ENCODE measurements around the gene NAP1L1. TPM values are rescaled to one million over a fixed set of nuclear protein-coding genes. Genes with fewer than 3 reads are reported as not detected.
A peak's percentile ranks its signal among the peaks of the same experiment; 100 is the strongest.

The NAP1L1 gene
- total RNA-seq, 2 experiments from 2014 or later = 646 to 654 TPM

DNA sequence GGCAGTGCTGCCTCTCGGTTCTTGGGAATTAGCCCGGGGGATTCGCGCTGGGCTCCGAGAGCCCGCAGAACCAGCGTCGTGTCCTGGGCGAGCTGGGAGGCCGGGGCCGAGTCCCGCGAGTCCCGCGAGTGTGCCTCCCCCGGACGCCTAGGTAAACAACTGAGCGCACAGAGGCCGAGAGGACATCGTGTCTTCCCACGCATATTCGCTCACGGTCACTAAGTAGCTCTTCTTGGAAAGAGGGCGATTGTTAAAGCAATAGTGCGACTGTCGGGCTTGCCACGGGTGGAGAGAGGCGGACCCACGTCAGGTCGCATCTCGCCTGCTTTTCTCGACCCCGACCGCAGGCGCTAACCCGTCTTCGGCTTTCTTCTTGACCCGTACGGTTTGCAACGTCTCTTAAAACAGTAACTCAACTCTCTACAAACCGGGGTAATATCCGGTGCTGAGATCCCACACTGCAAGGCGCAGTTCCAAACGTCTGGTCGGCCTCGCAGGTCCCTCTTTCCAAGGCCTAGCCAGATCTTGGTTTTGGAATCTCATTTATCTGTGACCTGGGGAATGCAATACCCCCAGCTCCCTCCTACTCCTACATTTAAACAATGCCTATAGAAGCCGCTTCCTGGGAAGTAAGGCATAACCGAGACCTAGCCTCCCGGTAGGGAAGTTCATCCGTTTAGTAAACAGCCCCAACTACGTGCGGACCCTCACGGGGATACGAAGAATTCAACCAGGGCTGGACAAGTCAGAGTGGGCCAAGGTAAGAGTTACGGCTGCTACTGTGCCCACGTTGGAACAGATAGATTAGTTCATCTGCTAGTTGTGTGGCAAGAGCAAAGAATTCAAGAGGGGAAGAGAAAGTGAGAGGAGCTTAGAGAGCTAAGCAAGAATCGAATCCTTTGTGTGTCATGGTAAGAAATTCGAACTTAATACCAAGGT is 52.2 kb downstream of the NAP1L1 start:
- H3K27ac ChIP-seq (ENCODE audit: low read depth in 1 of 2, low read length in 2 of 2) = peak overlapping the region; percentile 69 to 88
- CTCF ChIA-PET = interaction anchor here (0.6 to 2.2 kb wide), 25 partner anchors 11 to 698 kb away, joined by 3 to 28 read pairs (median 3); partner anchors contain the start of genes GLIPR1 and GLIPR1L1
- peak overlapping the region; percentile 82 for H3K27ac Mint-ChIP-seq
- H3K4me1 Mint-ChIP-seq (ENCODE audit: low read depth) = peaks cover 47% of the 10 kb centered on the region
- no peak for TF ChIP-seq CTCF (IDR thresholded peaks at IDR 0.05)
- no peaks in the 10 kb centered on the region for H3K36me3 Mint-ChIP-seq (ENCODE audit: low read depth)
- peak overlapping the region; percentile 88 for H3K4me3 Mint-ChIP-seq
- H3K4me3 ChIP-seq (ENCODE audit: low read length) = peak overlapping the region; percentile 92
- intact Hi-C loops (cut with DNase I, micrococcal nuclease) = loop anchor here in 1 of 2 experiments (10.0 kb wide), 1 partner anchor 328 kb away; no protein-coding TSS in a partner anchor
- ATAC-seq (ENCODE audit: poor library complexity) (peak; percentile 3), DNase-seq (peak in 9 of 14 experiments; percentile 2 to 68 (median 32))
- no peaks in the 10 kb centered on the region for H3K27me3 ChIP-seq (ENCODE audit: control insufficient read depth in 1 of 2, insufficient read depth in 2 of 2, low read length in 2 of 2)
- H3K9me3 Mint-ChIP-seq = no peaks in the 10 kb centered on the region
- H3K36me3 ChIP-seq (ENCODE audit: insufficient read depth, low read length) = no peaks in the 10 kb centered on the region
- H3K27me3 Mint-ChIP-seq = no peaks in the 10 kb centered on the region
- H3K9me3 ChIP-seq (ENCODE audit: control insufficient read depth in 1 of 2, insufficient read depth in 1 of 2, low read length in 2 of 2) = no peaks in the 10 kb centered on the region
- POLR2A ChIA-PET = interaction anchor here (0.6 to 4.2 kb wide), 16 partner anchors 8 to 552 kb away, joined by 3 to 72 read pairs (median 4); partner anchors contain the start of genes BBS10, GLIPR1, KRR1 and NAP1L1
- H3K4me1 ChIP-seq (ENCODE audit: insufficient read depth, low read length) = peaks cover 28% of the 10 kb centered on the region

GRCh38 chr12:76031414-76032042 is 53.0 kb downstream of the NAP1L1 start, which contains the start of gene PHLDA1:
TSS of gene PHLDA1 (minus strand) at chr12:76031776.
- H3K9me3 Mint-ChIP-seq = no peaks in the 10 kb centered on the region
- H3K27ac Mint-ChIP-seq = peak within 1 kb of the TSS; percentile 87
- CTCF ChIA-PET = interaction anchor here (0.6 to 2.2 kb wide), 27 partner anchors 8 to 697 kb away, joined by 3 to 28 read pairs (median 3); partner anchors contain the start of genes GLIPR1 and GLIPR1L1
- intact Hi-C loops (cut with DNase I, micrococcal nuclease) = loop anchor here (1.0 to 10.0 kb wide), 3 partner anchors 10 to 327 kb away; no protein-coding TSS in a partner anchor
- Histone ChIP-seq H3K36me3 (ENCODE audit: insufficient read depth, low read length) (no peaks in the 10 kb centered on the region), H3K27me3 (ENCODE audit: control insufficient read depth in 1 of 2, insufficient read depth in 2 of 2, low read length in 2 of 2) (no peaks in the 10 kb centered on the region), H3K27ac (ENCODE audit: low read depth in 1 of 2, low read length in 2 of 2) (peak within 1 kb of the TSS; percentile 69 to 88), H3K9me3 (ENCODE audit: control insufficient read depth in 1 of 2, insufficient read depth in 1 of 2, low read length in 2 of 2) (no peaks in the 10 kb centered on the region), H3K4me1 (ENCODE audit: insufficient read depth, low read length) (peaks cover 26% of the 10 kb centered on the region), H3K4me3 (ENCODE audit: low read length) (peak within 1 kb of the TSS; percentile 92)
- H3K27me3 Mint-ChIP-seq = no peaks in the 10 kb centered on the region
- peak; percentile 83 for ATAC-seq (ENCODE audit: poor library complexity)
- peak; percentile 55 for TF ChIP-seq CTCF (IDR thresholded peaks at IDR 0.05)
- peaks cover 43% of the 10 kb centered on the region for H3K4me1 Mint-ChIP-seq (ENCODE audit: low read depth)
- peak within 1 kb of the TSS; percentile 88 for H3K4me3 Mint-ChIP-seq
- H3K36me3 Mint-ChIP-seq (ENCODE audit: low read depth) = no peaks in the 10 kb centered on the region
- DNase-seq = peak; percentile 79 to 97 (median 84)
- POLR2A ChIA-PET = interaction anchor here (0.6 to 4.2 kb wide), 15 partner anchors 10 to 551 kb away, joined by 3 to 72 read pairs (median 4); partner anchors contain the start of genes BBS10, GLIPR1, KRR1 and NAP1L1

DNA sequence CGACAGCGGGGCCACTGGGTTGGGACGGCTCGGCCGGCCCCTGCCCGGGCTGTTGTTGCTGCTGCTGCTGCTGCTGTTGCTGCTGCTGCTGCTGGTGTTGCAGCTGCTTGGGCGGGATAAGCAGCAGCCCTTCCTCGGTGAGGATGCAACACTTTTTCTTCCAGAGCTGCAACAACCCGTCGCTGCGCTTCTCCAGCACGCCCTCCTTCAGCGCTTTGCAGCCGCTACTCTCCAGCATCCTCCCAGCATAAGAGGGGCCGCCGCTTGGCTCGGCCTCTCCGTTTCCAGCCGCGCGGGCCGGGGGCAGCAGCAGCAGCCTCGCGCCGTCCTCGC is 53.4 kb downstream of the NAP1L1 start:
- Mint-ChIP-seq H3K36me3 (ENCODE audit: low read depth) (no peaks in the 10 kb centered on the region), H3K27me3 (no peaks in the 10 kb centered on the region), H3K4me1 (ENCODE audit: low read depth) (peaks cover 43% of the 10 kb centered on the region), H3K27ac (peak overlapping the region; percentile 87), H3K9me3 (no peaks in the 10 kb centered on the region), H3K4me3 (peak overlapping the region; percentile 88)
- peaks cover 26% of the 10 kb centered on the region for H3K4me1 ChIP-seq (ENCODE audit: insufficient read depth, low read length)
- peak in 3 of 14 experiments; percentile 7 to 18 (median 18) for DNase-seq
- ChIA-PET CTCF (interaction anchor here (0.6 to 2.2 kb wide), 21 partner anchors 8 to 697 kb away, joined by 3 to 28 read pairs (median 4); partner anchors contain the start of gene GLIPR1L1), POLR2A (interaction anchor here (0.6 to 4.2 kb wide), 12 partner anchors 10 to 550 kb away, joined by 3 to 72 read pairs (median 6); partner anchors contain the start of genes BBS10, GLIPR1, KRR1 and NAP1L1)
- ATAC-seq (ENCODE audit: poor library complexity) = peak; percentile 14
- H3K4me3 ChIP-seq (ENCODE audit: low read length) = peak overlapping the region; percentile 92
- intact Hi-C loops (cut with DNase I, micrococcal nuclease) = loop anchor here (1.0 to 10.0 kb wide), 3 partner anchors 10 to 326 kb away; no protein-coding TSS in a partner anchor
- TF ChIP-seq CTCF (IDR thresholded peaks at IDR 0.05) = no peak
- no peaks in the 10 kb centered on the region for H3K36me3 ChIP-seq (ENCODE audit: insufficient read depth, low read length)
- no peaks in the 10 kb centered on the region for H3K27me3 ChIP-seq (ENCODE audit: control insufficient read depth in 1 of 2, insufficient read depth in 2 of 2, low read length in 2 of 2)
- no peaks in the 10 kb centered on the region for H3K9me3 ChIP-seq (ENCODE audit: control insufficient read depth in 1 of 2, insufficient read depth in 1 of 2, low read length in 2 of 2)
- H3K27ac ChIP-seq (ENCODE audit: low read depth in 1 of 2, low read length in 2 of 2) = peak overlapping the region in 1 of 2 donors; percentile 26

Measured in CD4-positive, alpha-beta T cell (primary cell).